DND-41 (cell line): ENCODE measurements around the gene TMEM26.
A peak's percentile ranks its signal among the peaks of the same experiment; 100 is the strongest.

Experiments used
- ATAC-seq: fragments of 200-7000 bp; cut with Tn5 transposase; 3 replicates; pipeline ENCODE4 v1.9.1; 2021; ENCODE audit warnings: low read depth; ENCODE audit not compliant: insufficient read depth
- DNase-seq: peaks from one replicate; pipeline ENCODE4 v3.0.0-alpha.2; 2020
- H2AFZ ChIP-seq: 2 replicates; pipeline ENCODE4 v1.6.0; 2012; ENCODE audit warnings: low read depth, low read length
- H3K27ac ChIP-seq: 2 replicates; pipeline ENCODE4 v1.5.1; 2012; ENCODE audit warnings: low read length, inconsistent platforms
- H3K27me3 ChIP-seq: fragments of 200-600 bp; sonication (generic); 2 replicates; pipeline ENCODE4 v1.6.0; 2012; ENCODE audit warnings: low read length, mild to moderate bottlenecking, inconsistent platforms; ENCODE audit not compliant: insufficient read depth, poor library complexity
- H3K36me3 ChIP-seq: 2 replicates; pipeline ENCODE4 v1.5.1; 2012; ENCODE audit warnings: low read length, inconsistent platforms; ENCODE audit not compliant: insufficient read depth
- H3K4me1 ChIP-seq: 2 replicates; pipeline ENCODE4 v1.5.1; 2012; ENCODE audit warnings: mild to moderate bottlenecking, low read length; ENCODE audit not compliant: insufficient read depth
- H3K4me2 ChIP-seq: 2 replicates; pipeline ENCODE4 v1.6.0; 2012; ENCODE audit warnings: mild to moderate bottlenecking, moderate library complexity, low read length, inconsistent platforms; ENCODE audit not compliant: insufficient read depth
- H3K4me3 ChIP-seq, 2 experiments: fragments of 200-600 bp in 1 of 2; shearing (Covaris generic) in 1 of 2; 2 replicates each; pipeline ENCODE4 v1.5.1; 2012 to 2016; ENCODE audit warnings: inconsistent platforms in 2 of 2, low read length in 2 of 2, mild to moderate bottlenecking in 2 of 2, low read depth in 1 of 2, moderate library complexity in 1 of 2
- H3K79me2 ChIP-seq: 2 replicates; pipeline ENCODE4 v1.6.0; 2012; ENCODE audit warnings: low read length, inconsistent platforms; ENCODE audit not compliant: insufficient read depth
- H3K9ac ChIP-seq: 2 replicates; pipeline ENCODE4 v1.6.0; 2012; ENCODE audit warnings: low read depth, mild to moderate bottlenecking, inconsistent platforms, low read length, moderate library complexity
- H3K9me3 ChIP-seq: 2 replicates; pipeline ENCODE4 v1.5.1; 2012; ENCODE audit warnings: low read length, moderate library complexity, mild to moderate bottlenecking, inconsistent platforms; ENCODE audit not compliant: insufficient read depth, severe bottlenecking
- H4K20me1 ChIP-seq: 2 replicates; pipeline ENCODE4 v1.6.0; 2012; ENCODE audit warnings: low read length; ENCODE audit not compliant: insufficient read depth
- EZH2 ChIP-seq: IDR thresholded peaks from 3 replicates; pipeline ENCODE4 v1.6.1; 2012; ENCODE audit warnings: borderline replicate concordance, low read depth, mild to moderate bottlenecking, moderate library complexity, low read length, inconsistent platforms; ENCODE audit not compliant: severe bottlenecking
- TF ChIP-seq, protein P1 (sequence below): IDR thresholded peaks from 2 replicates; pipeline ENCODE4 v1.5.1; 2012; ENCODE audit warnings: borderline replicate concordance, low read length, moderate library complexity, mild to moderate bottlenecking; ENCODE audit not compliant: poor library complexity, severe bottlenecking; ENCODE audit errors: extremely low read depth

The TMEM26 gene

GRCh38 chr10:61359452-61359851 lies 93.7 kb downstream of the TMEM26 start:
- no peaks in the 10 kb centered on the region for H4K20me1 ChIP-seq

DNA sequence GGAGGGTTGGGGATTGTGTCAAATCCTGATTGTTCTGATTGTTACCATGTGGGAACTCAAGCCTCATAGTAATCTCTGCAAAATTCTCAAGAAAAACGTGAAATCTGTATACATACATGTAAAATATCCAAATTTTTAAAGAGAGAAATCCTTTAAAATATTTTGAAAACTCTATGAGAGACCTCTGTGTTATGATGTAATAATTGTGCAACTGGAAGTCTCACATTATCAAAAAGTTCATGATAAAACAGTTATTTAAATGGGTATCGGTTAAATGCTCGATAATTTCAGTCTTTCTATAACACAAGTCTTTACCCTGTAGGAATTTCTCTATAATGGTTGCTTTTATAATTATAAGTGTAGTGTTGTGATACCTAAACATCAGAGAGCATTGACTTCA lies 95.5 kb downstream of the TMEM26 start:
- Histone ChIP-seq H3K9ac (no peak overlapping the region), H2AFZ (peak overlapping the region; percentile 27; the same call in 1 of the 2 replicates), H3K9me3 (no peaks in the 10 kb centered on the region), H4K20me1 (no peaks in the 10 kb centered on the region), H3K27ac (no peak overlapping the region), H3K4me1 (no peaks in the 10 kb centered on the region; the same call in 1 of the 2 replicates), H3K36me3 (no peaks in the 10 kb centered on the region), H3K4me3 (no peak overlapping the region), H3K27me3 (no peaks in the 10 kb centered on the region), H3K79me2 (no peaks in the 10 kb centered on the region), H3K4me2 (no peak overlapping the region)
- no peak for TF ChIP-seq EZH2
- TF ChIP-seq, protein P1, sequence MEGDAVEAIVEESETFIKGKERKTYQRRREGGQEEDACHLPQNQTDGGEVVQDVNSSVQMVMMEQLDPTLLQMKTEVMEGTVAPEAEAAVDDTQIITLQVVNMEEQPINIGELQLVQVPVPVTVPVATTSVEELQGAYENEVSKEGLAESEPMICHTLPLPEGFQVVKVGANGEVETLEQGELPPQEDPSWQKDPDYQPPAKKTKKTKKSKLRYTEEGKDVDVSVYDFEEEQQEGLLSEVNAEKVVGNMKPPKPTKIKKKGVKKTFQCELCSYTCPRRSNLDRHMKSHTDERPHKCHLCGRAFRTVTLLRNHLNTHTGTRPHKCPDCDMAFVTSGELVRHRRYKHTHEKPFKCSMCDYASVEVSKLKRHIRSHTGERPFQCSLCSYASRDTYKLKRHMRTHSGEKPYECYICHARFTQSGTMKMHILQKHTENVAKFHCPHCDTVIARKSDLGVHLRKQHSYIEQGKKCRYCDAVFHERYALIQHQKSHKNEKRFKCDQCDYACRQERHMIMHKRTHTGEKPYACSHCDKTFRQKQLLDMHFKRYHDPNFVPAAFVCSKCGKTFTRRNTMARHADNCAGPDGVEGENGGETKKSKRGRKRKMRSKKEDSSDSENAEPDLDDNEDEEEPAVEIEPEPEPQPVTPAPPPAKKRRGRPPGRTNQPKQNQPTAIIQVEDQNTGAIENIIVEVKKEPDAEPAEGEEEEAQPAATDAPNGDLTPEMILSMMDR = no peak
- no peak for DNase-seq
- ATAC-seq = no peak

More at GRCh38 chr10:61359452-61359851, 93.7 kb downstream of the TMEM26 start:
- Histone ChIP-seq H2AFZ (peak overlapping the region; percentile 22; the same call in 1 of the 2 replicates), H3K27me3 (no peaks in the 10 kb centered on the region), H3K4me1 (no peaks in the 10 kb centered on the region; the same call in 1 of the 2 replicates), H3K27ac (no peak overlapping the region), H3K9ac (no peak overlapping the region), H3K4me3 (no peak overlapping the region), H3K4me2 (no peak overlapping the region), H3K79me2 (no peaks in the 10 kb centered on the region), H3K9me3 (no peaks in the 10 kb centered on the region), H3K36me3 (no peaks in the 10 kb centered on the region)
- no peak for ATAC-seq
- TF ChIP-seq, protein P1 = no peak
- TF ChIP-seq EZH2 = no peak
- no peak for DNase-seq
